ENCODE measurements around the gene ADH5.
"Not testable (repeated sequence)": the region's sequence is repeated elsewhere in the genome, so short reads cannot be mapped to it uniquely, and the experiment has no call there.

Gene ADH5

GRCh38 chr4:99104153-99104552 lies 15.6 kb upstream of the ADH5 start:
- TF ChIP-seq CTCF (IDR thresholded peaks at IDR 0.05; ENCODE audit: low read depth, low read length, poor library complexity, severe bottlenecking) (no peak), EZH2phosphoT487 (IDR thresholded peaks at IDR 0.05; ENCODE audit: borderline replicate concordance, low read length) (no peak)
- no peaks in the 10 kb centered on the region for H3K4me1 ChIP-seq (ENCODE audit: control insufficient read depth, low read length)
- no peaks in the 10 kb centered on the region for H4K20me1 ChIP-seq (ENCODE audit: control insufficient read depth, insufficient read depth, low read depth, low read length)
- H3K4me2 ChIP-seq (ENCODE audit: low read length) = no peak overlapping the region
- H3K36me3 ChIP-seq (ENCODE audit: control insufficient read depth, low read length) = no peaks in the 10 kb centered on the region
- no peaks in the 10 kb centered on the region for H3K79me2 ChIP-seq (ENCODE audit: control insufficient read depth, low read length)
- H3K27me3 ChIP-seq (ENCODE audit: control insufficient read depth, low read length) = no peaks in the 10 kb centered on the region
- H3K4me3 ChIP-seq (ENCODE audit: low read length) = no peak overlapping the region
- H3K27ac ChIP-seq (ENCODE audit: low read depth, low read length) = no peak overlapping the region
- no peaks in the 10 kb centered on the region for H3K9me2 ChIP-seq (replicated peaks; ENCODE audit: control insufficient read depth, low read length)
- no peaks in the 10 kb centered on the region for H3F3A ChIP-seq (ENCODE audit: control insufficient read depth, insufficient read depth)
- H3K9me3 ChIP-seq (ENCODE audit: control insufficient read depth, insufficient read depth, low read length) = no peaks in the 10 kb centered on the region

GRCh38 chr4:99103166-99103565 lies 14.6 kb upstream of the ADH5 start:
- no peaks in the 10 kb centered on the region for H3K9me2 ChIP-seq (replicated peaks; ENCODE audit: control insufficient read depth, low read length)

GRCh38 chr4:99102634-99103033 lies 14.0 kb upstream of the ADH5 start:
- Histone ChIP-seq H3K4me3 (ENCODE audit: low read length) (no peak overlapping the region), H3K79me2 (ENCODE audit: control insufficient read depth, low read length) (no peaks in the 10 kb centered on the region), H3K4me2 (ENCODE audit: low read length) (no peak overlapping the region), H3K9me2 (replicated peaks; ENCODE audit: control insufficient read depth, low read length) (no peaks in the 10 kb centered on the region), H3K4me1 (ENCODE audit: control insufficient read depth, low read length) (no peaks in the 10 kb centered on the region), H3K36me3 (ENCODE audit: control insufficient read depth, low read length) (no peaks in the 10 kb centered on the region), H3F3A (ENCODE audit: control insufficient read depth, insufficient read depth) (no peaks in the 10 kb centered on the region), H3K27ac (ENCODE audit: low read depth, low read length) (no peak overlapping the region), H3K9me3 (ENCODE audit: control insufficient read depth, insufficient read depth, low read length) (no peaks in the 10 kb centered on the region), H4K20me1 (ENCODE audit: control insufficient read depth, insufficient read depth, low read depth, low read length) (no peaks in the 10 kb centered on the region), H3K27me3 (ENCODE audit: control insufficient read depth, low read length) (no peaks in the 10 kb centered on the region)
- TF ChIP-seq CTCF (IDR thresholded peaks at IDR 0.05; ENCODE audit: low read depth, low read length, poor library complexity, severe bottlenecking) (no peak), EZH2phosphoT487 (IDR thresholded peaks at IDR 0.05; ENCODE audit: borderline replicate concordance, low read length) (no peak)

More at GRCh38 chr4:99103166-99103565, 14.6 kb upstream of the ADH5 start:
- Histone ChIP-seq H3K4me3 (ENCODE audit: low read length) (no peak overlapping the region), H4K20me1 (ENCODE audit: control insufficient read depth, insufficient read depth, low read depth, low read length) (no peaks in the 10 kb centered on the region), H3F3A (ENCODE audit: control insufficient read depth, insufficient read depth) (no peaks in the 10 kb centered on the region), H3K9me3 (ENCODE audit: control insufficient read depth, insufficient read depth, low read length) (no peaks in the 10 kb centered on the region), H3K79me2 (ENCODE audit: control insufficient read depth, low read length) (no peaks in the 10 kb centered on the region), H3K4me2 (ENCODE audit: low read length) (no peak overlapping the region), H3K27me3 (ENCODE audit: control insufficient read depth, low read length) (no peaks in the 10 kb centered on the region), H3K36me3 (ENCODE audit: control insufficient read depth, low read length) (no peaks in the 10 kb centered on the region), H3K27ac (ENCODE audit: low read depth, low read length) (no peak overlapping the region), H3K4me1 (ENCODE audit: control insufficient read depth, low read length) (no peaks in the 10 kb centered on the region)
- no peak for TF ChIP-seq CTCF (IDR thresholded peaks at IDR 0.05; ENCODE audit: low read depth, low read length, poor library complexity, severe bottlenecking)
- TF ChIP-seq EZH2phosphoT487 (IDR thresholded peaks at IDR 0.05; ENCODE audit: borderline replicate concordance, low read length) = no peak

GRCh38 chr4:99100876-99101275 lies 12.3 kb upstream of the ADH5 start:
- Histone ChIP-seq H3F3A (ENCODE audit: control insufficient read depth, insufficient read depth) (no peaks in the 10 kb centered on the region), H3K4me2 (ENCODE audit: low read length) (no peak overlapping the region)
- TF ChIP-seq CTCF (IDR thresholded peaks at IDR 0.05; ENCODE audit: low read depth, low read length, poor library complexity, severe bottlenecking) = no peak
- no peak for TF ChIP-seq EZH2phosphoT487 (IDR thresholded peaks at IDR 0.05; ENCODE audit: borderline replicate concordance, low read length)

GRCh38 chr4:99099814-99100213 lies 11.2 kb upstream of the ADH5 start:
- H3K4me3 ChIP-seq (ENCODE audit: low read length); H3K36me3 ChIP-seq (ENCODE audit: control insufficient read depth, low read length); H4K20me1 ChIP-seq (ENCODE audit: control insufficient read depth, insufficient read depth, low read depth, low read length); H3K9me2 ChIP-seq (replicated peaks; ENCODE audit: control insufficient read depth, low read length); H3K27ac ChIP-seq (ENCODE audit: low read depth, low read length); H3K79me2 ChIP-seq (ENCODE audit: control insufficient read depth, low read length); H3K4me1 ChIP-seq (ENCODE audit: control insufficient read depth, low read length); H3K4me2 ChIP-seq (ENCODE audit: low read length); H3F3A ChIP-seq (ENCODE audit: control insufficient read depth, insufficient read depth); H3K27me3 ChIP-seq (ENCODE audit: control insufficient read depth, low read length); H3K9me3 ChIP-seq (ENCODE audit: control insufficient read depth, insufficient read depth, low read length): not testable (repeated sequence)

More at GRCh38 chr4:99100876-99101275, 12.3 kb upstream of the ADH5 start:
- no peak overlapping the region for H3K27ac ChIP-seq (ENCODE audit: low read depth, low read length)
- no peaks in the 10 kb centered on the region for H3K36me3 ChIP-seq (ENCODE audit: control insufficient read depth, low read length)
- no peaks in the 10 kb centered on the region for H3K9me2 ChIP-seq (replicated peaks; ENCODE audit: control insufficient read depth, low read length)
- no peaks in the 10 kb centered on the region for H3K27me3 ChIP-seq (ENCODE audit: control insufficient read depth, low read length)
- H3K9me3 ChIP-seq (ENCODE audit: control insufficient read depth, insufficient read depth, low read length) = no peaks in the 10 kb centered on the region
- H3K4me3 ChIP-seq (ENCODE audit: low read length) = no peak overlapping the region
- no peaks in the 10 kb centered on the region for H3K79me2 ChIP-seq (ENCODE audit: control insufficient read depth, low read length)
- H3K4me1 ChIP-seq (ENCODE audit: control insufficient read depth, low read length) = no peaks in the 10 kb centered on the region
- no peaks in the 10 kb centered on the region for H4K20me1 ChIP-seq (ENCODE audit: control insufficient read depth, insufficient read depth, low read depth, low read length)
